Measurements from ENCODE around the gene MIER1. TPM values are rescaled to one million over a fixed set of nuclear protein-coding genes. Genes with fewer than 3 reads are reported as not detected.

Gene MIER1
- total and polyA plus RNA-seq, 9 of the 15 experiments (the other 6 are each of a cell fraction or from before 2014, with no cell fraction given) = 13.9 to 34.8 (median 21.5) TPM

DNA sequence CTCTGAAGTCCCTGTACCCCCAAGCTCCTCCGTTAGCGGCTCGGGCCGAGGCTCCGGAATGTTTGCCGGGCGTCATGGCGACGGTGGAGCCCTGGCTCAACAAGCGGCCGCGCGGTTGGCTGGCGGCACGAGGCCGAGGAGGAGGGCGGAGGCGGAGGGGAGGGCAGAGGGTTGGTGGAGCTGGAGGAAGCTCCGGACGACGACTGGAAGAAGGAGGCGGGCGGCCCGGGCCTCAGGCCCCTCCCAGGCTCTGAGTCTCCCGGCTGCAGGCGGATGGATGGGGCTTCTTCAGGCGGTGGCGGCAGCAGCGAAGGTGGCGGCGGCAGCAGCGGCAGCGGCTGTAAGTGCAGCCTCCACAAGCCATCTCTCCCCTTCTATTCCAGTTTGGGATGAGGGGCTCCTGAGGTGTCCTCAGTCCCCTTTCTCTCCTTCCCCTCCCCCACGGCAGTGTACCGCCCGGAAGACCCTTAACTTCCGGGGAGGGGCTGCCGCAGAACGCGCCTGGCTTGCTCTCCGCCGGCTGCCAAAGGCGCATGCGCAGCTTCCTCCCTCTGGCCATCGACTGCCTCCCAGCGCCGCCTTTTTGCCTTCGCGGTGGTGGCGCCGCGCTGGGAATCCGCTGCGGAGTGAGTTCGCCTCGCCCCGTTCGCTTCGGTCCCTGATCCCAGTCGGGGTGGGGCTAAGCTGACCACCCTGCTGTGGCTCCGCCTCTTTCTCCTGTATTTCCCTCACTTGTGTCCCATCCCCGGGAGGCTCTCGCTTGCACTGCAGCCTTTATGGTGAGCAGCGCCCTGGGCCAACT is at the start of gene MIER1, which contains the start of gene DNAI4 (continued):
- no peak for TF ChIP-seq ID3 (CRISPR knock-in tag; IDR thresholded peaks at IDR 0.05)
- 0 out of 2 replicates have a peak, but pooled peaks have one; percentile 29 for TF ChIP-seq ID3 (tag; IDR thresholded peaks at IDR 0.05)
- TF ChIP-seq ZNF316 (IDR thresholded peaks at IDR 0.05) = peak; percentile 69
- peak; percentile 85; the same call in 1 of the 2 replicates for TF ChIP-seq BMI1 (IDR thresholded peaks at IDR 0.05; ENCODE audit: low read length)
- peak; percentile 65; the same call in 1 of the 2 replicates for TF ChIP-seq MTA3 (IDR thresholded peaks at IDR 0.05; ENCODE audit: borderline replicate concordance)
- TF ChIP-seq, protein P1, sequence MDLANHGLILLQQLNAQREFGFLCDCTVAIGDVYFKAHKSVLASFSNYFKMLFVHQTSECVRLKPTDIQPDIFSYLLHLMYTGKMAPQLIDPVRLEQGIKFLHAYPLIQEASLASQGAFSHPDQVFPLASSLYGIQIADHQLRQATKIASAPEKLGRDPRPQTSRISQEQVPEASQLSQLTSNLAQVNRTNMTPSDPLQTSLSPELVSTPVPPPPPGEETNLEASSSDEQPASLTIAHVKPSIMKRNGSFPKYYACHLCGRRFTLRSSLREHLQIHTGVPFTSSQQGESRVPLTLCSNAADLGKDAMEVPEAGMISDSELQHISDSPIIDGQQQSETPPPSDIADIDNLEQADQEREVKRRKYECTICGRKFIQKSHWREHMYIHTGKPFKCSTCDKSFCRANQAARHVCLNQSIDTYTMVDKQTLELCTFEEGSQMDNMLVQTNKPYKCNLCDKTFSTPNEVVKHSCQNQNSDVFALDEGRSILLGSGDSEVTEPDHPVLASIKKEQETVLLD (IDR thresholded peaks at IDR 0.05) = peak; percentile 97
- TF ChIP-seq MTA1 (IDR thresholded peaks at IDR 0.05; ENCODE audit: borderline replicate concordance) = 0 out of 2 replicates have a peak, but pooled peaks have one; percentile 12
- peak; percentile 37 for TF ChIP-seq C11orf30 (IDR thresholded peaks at IDR 0.05; ENCODE audit: low read depth)
- TF ChIP-seq TEAD4 (IDR thresholded peaks at IDR 0.05; ENCODE audit: low read length) = 0 out of 2 replicates have a peak, but pooled peaks have one; percentile 5
- no peak for TF ChIP-seq TEAD4 (CRISPR knock-in tag; IDR thresholded peaks at IDR 0.05; ENCODE audit: borderline replicate concordance)
- TF ChIP-seq, protein P2, sequence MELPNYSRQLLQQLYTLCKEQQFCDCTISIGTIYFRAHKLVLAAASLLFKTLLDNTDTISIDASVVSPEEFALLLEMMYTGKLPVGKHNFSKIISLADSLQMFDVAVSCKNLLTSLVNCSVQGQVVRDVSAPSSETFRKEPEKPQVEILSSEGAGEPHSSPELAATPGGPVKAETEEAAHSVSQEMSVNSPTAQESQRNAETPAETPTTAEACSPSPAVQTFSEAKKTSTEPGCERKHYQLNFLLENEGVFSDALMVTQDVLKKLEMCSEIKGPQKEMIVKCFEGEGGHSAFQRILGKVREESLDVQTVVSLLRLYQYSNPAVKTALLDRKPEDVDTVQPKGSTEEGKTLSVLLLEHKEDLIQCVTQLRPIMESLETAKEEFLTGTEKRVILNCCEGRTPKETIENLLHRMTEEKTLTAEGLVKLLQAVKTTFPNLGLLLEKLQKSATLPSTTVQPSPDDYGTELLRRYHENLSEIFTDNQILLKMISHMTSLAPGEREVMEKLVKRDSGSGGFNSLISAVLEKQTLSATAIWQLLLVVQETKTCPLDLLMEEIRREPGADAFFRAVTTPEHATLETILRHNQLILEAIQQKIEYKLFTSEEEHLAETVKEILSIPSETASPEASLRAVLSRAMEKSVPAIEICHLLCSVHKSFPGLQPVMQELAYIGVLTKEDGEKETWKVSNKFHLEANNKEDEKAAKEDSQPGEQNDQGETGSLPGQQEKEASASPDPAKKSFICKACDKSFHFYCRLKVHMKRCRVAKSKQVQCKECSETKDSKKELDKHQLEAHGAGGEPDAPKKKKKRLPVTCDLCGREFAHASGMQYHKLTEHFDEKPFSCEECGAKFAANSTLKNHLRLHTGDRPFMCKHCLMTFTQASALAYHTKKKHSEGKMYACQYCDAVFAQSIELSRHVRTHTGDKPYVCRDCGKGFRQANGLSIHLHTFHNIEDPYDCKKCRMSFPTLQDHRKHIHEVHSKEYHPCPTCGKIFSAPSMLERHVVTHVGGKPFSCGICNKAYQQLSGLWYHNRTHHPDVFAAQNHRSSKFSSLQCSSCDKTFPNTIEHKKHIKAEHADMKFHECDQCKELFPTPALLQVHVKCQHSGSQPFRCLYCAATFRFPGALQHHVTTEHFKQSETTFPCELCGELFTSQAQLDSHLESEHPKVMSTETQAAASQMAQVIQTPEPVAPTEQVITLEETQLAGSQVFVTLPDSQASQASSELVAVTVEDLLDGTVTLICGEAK (IDR thresholded peaks at IDR 0.05) = peak; percentile 89
- TF ChIP-seq, protein P2 (CRISPR knock-in tag; IDR thresholded peaks at IDR 0.05) = no peak
- peak in 1 of 2 experiments; percentile 85; a peak in 2 of 4 replicates for TF ChIP-seq SRF (CRISPR knock-in tag; IDR thresholded peaks at IDR 0.05)
- TF ChIP-seq VEZF1 (CRISPR knock-in tag; IDR thresholded peaks at IDR 0.05) = peak; percentile 88
- no peak for TF ChIP-seq LARP7 (IDR thresholded peaks at IDR 0.05)

Measured in K562 (cell line).